ENCODE data around the gene CDS2. TPM values are rescaled to one million over a fixed set of nuclear protein-coding genes. Genes with fewer than 3 reads are reported as not detected.

The CDS2 gene
- total and polyA plus RNA-seq, 2 of the 13 experiments (the other 11 are each of a cell fraction or from before 2014, with no cell fraction given), result 81.3 to 153 TPM

GRCh38 chr20:5211803-5212714 is 85.3 kb downstream of the CDS2 start (continued):
- TF ChIP-seq MEIS1 (CRISPR knock-in tag; IDR thresholded peaks at IDR 0.05; ENCODE audit: borderline replicate concordance) (peak; percentile 92; the same call in 1 of the 2 replicates), ZSCAN9 (CRISPR knock-in tag; IDR thresholded peaks at IDR 0.05; ENCODE audit: borderline replicate concordance) (no peak; the same call in 1 of the 2 replicates), TBP (CRISPR knock-in tag; IDR thresholded peaks at IDR 0.05) (no peak), DPF2 (CRISPR knock-in tag; IDR thresholded peaks at IDR 0.05; ENCODE audit: borderline replicate concordance, low read depth) (peak; percentile 68; the same call in 1 of the 2 replicates), ZNF333 (CRISPR knock-in tag; IDR thresholded peaks at IDR 0.05; ENCODE audit: borderline replicate concordance) (0 out of 2 replicates have a peak, but pooled peaks have one; percentile 23), KIAA2018 (CRISPR knock-in tag; IDR thresholded peaks at IDR 0.05; ENCODE audit: borderline replicate concordance) (no peak), MED8 (CRISPR knock-in tag; IDR thresholded peaks at IDR 0.05; ENCODE audit: insufficient replicate concordance) (no peak), ZNF264 (CRISPR knock-in tag; IDR thresholded peaks at IDR 0.05) (no peak; the same call in 1 of the 2 replicates), ZNF609 (CRISPR knock-in tag; IDR thresholded peaks at IDR 0.05; ENCODE audit: borderline replicate concordance) (peak; percentile 75; the same call in 1 of the 2 replicates), TARDBP (CRISPR knock-in tag; IDR thresholded peaks at IDR 0.05) (peak; percentile 79; the same call in 1 of the 2 replicates), IRF2 (CRISPR knock-in tag; IDR thresholded peaks at IDR 0.05) (peak; percentile 36; the same call in 1 of the 2 replicates), ZNF24 (IDR thresholded peaks at IDR 0.05) (no peak), KLF12 (CRISPR knock-in tag; IDR thresholded peaks at IDR 0.05; ENCODE audit: borderline replicate concordance) (0 out of 2 replicates have a peak, but pooled peaks have one; percentile 56), ZNF878 (CRISPR knock-in tag; IDR thresholded peaks at IDR 0.05) (peak; percentile 22; the same call in 1 of the 2 replicates), ZKSCAN1 (IDR thresholded peaks at IDR 0.05; ENCODE audit: low read length) (no peak)

All from HepG2 (cell line).